ENCODE data around the gene SELENOI. TPM values are rescaled to one million over a fixed set of nuclear protein-coding genes. Genes with fewer than 3 reads are reported as not detected.
"Not testable (repeated sequence)": the region's sequence is repeated elsewhere in the genome, so short reads cannot be mapped to it uniquely, and the experiment has no call there.

The SELENOI gene
- total and polyA plus RNA-seq, 2 experiments from 2014 or later = 8.4 to 67.8 TPM

DNA sequence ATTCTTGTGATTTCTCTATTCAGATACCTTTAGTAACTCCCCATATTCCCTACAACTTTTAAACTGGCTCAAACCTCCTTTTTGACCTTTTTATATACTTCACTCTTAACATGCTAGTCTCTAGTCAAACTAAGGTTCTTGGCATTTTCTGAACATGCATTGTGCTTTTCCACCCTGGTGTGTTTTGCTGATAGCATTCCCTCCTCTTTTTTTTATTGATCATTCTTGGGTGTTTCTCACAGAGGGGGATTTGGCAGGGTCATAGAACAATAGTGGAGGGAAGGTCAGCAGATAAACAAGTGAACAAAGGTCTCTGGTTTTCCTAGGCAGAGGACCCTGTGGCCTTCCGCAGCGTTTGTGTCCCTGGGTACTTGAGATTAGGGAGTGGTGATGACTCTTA, 23.7 kb downstream of the SELENOI start:
- peaks cover 10% of the 10 kb centered on the region for H3K36me3 ChIP-seq (ENCODE audit: insufficient read depth)
- not testable (repeated sequence) for H3K4me3 Mint-ChIP-seq; H3K4me2 ChIP-seq; H3K27me3 Mint-ChIP-seq (ENCODE audit: insufficient read depth, low read depth, poor library complexity); H3F3A ChIP-seq (replicated peaks; ENCODE audit: low read depth); H3K27me3 ChIP-seq (ENCODE audit: insufficient read depth); DNase-seq (ENCODE audit: low spot score); H4K20me1 ChIP-seq (replicated peaks; ENCODE audit: insufficient read depth); H3K4me3 ChIP-seq; H3K4me1 ChIP-seq (ENCODE audit: insufficient read depth); H3K4me1 Mint-ChIP-seq; ATAC-seq; H3K27ac ChIP-seq (ENCODE audit: low read depth); H3K9me2 ChIP-seq (ENCODE audit: insufficient read depth); H3K27ac Mint-ChIP-seq; H3K79me2 ChIP-seq (replicated peaks; ENCODE audit: insufficient read depth); H2AFZ ChIP-seq
- H3K9me3 Mint-ChIP-seq = peaks cover 16% of the 10 kb centered on the region
- peaks cover 61% of the 10 kb centered on the region for H3K36me3 Mint-ChIP-seq (ENCODE audit: low read depth)

DNA sequence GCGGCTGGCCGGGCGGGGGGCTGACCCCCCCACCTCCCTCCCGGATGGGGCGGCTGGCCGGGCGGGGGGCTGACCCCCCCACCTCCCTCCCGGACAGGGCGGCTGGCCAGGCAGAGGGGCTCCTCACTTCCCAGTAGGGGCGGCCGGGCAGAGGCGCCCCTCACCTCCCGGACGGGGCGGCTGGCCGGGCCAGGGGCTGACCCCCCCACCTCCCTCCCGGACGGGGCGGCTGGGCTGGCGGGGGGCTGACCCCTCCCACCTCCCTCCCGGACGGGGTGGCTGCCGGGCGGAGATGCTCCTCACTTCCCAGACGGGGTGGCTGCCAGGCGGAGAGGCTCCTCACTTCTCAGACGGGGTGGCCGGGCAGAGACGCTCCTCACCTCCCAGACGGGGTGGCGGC, 25.0 kb downstream of the SELENOI start:
- not testable (repeated sequence) for ATAC-seq; H3K4me2 ChIP-seq; H2AFZ ChIP-seq; DNase-seq (ENCODE audit: low spot score); H3K79me2 ChIP-seq (replicated peaks; ENCODE audit: insufficient read depth); H4K20me1 ChIP-seq (replicated peaks; ENCODE audit: insufficient read depth); H3F3A ChIP-seq (replicated peaks; ENCODE audit: low read depth); H3K4me1 Mint-ChIP-seq; H3K9me2 ChIP-seq (ENCODE audit: insufficient read depth); H3K4me1 ChIP-seq (ENCODE audit: insufficient read depth); H3K27ac ChIP-seq (ENCODE audit: low read depth); H3K27me3 Mint-ChIP-seq (ENCODE audit: insufficient read depth, low read depth, poor library complexity); H3K4me3 Mint-ChIP-seq; H3K27me3 ChIP-seq (ENCODE audit: insufficient read depth); H3K27ac Mint-ChIP-seq; H3K4me3 ChIP-seq
- H3K36me3 Mint-ChIP-seq (ENCODE audit: low read depth) = peaks cover 67% of the 10 kb centered on the region
- peaks cover 16% of the 10 kb centered on the region for H3K9me3 Mint-ChIP-seq
- peaks cover 18% of the 10 kb centered on the region for H3K36me3 ChIP-seq (ENCODE audit: insufficient read depth)

DNA sequence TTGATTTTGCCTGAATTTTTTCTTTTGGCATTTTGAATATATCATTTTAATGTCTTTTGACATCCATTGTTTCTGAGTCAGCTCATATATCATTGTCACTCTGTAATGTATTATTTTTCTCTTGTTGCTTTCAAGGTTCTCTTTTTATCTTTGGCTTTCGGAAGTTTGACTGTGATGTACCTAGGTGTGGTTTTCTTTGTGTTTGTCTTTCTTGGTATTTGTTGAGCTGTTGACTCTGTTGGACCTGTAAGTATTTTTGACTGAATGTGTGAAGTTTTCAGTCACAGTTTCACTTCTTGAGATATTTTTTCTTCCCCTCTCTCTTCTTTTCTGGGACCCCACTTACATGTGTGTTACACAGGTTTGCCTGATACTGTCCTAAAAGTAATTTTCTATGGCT, 30.9 kb downstream of the SELENOI start:
- H3K9me2 ChIP-seq (ENCODE audit: insufficient read depth) = no peaks in the 10 kb centered on the region
- ATAC-seq (no peak), DNase-seq (ENCODE audit: low spot score) (no peak)
- H3K27me3 Mint-ChIP-seq (ENCODE audit: insufficient read depth, low read depth, poor library complexity) = peaks cover 4% of the 10 kb centered on the region
- peaks cover 7% of the 10 kb centered on the region for H3K9me3 Mint-ChIP-seq
- no peak overlapping the region for H2AFZ ChIP-seq
- H3K27ac Mint-ChIP-seq = no peak overlapping the region
- H3K4me2 ChIP-seq = no peak overlapping the region
- H3K4me3 Mint-ChIP-seq = no peak overlapping the region
- no peaks in the 10 kb centered on the region for H3K27me3 ChIP-seq (ENCODE audit: insufficient read depth)
- H3F3A ChIP-seq (replicated peaks; ENCODE audit: low read depth) = no peaks in the 10 kb centered on the region
- H3K36me3 Mint-ChIP-seq (ENCODE audit: low read depth) = peaks cover 43% of the 10 kb centered on the region
- H3K4me3 ChIP-seq = no peak overlapping the region
- peaks cover 17% of the 10 kb centered on the region for H3K36me3 ChIP-seq (ENCODE audit: insufficient read depth)
- H3K4me1 ChIP-seq (ENCODE audit: insufficient read depth) = no peaks in the 10 kb centered on the region
- TF ChIP-seq STAT1 (IDR thresholded peaks at IDR 0.05; ENCODE audit: unreplicated experiment) (no peak), POLR2AphosphoS5 (IDR thresholded peaks at IDR 0.05; ENCODE audit: low read depth) (no peak), ZNF114 (CRISPR knock-in tag; IDR thresholded peaks at IDR 0.05) (no peak), NANOG (IDR thresholded peaks at IDR 0.05; ENCODE audit: borderline replicate concordance) (no peak)
- H3K27ac ChIP-seq (ENCODE audit: low read depth) = no peak overlapping the region
- peaks cover 9% of the 10 kb centered on the region; the same call in 1 of the 2 replicates for H4K20me1 ChIP-seq (replicated peaks; ENCODE audit: insufficient read depth)
- H3K79me2 ChIP-seq (replicated peaks; ENCODE audit: insufficient read depth) = no peaks in the 10 kb centered on the region; the same call in none of the 2 replicates
- no peaks in the 10 kb centered on the region for H3K4me1 Mint-ChIP-seq

DNA sequence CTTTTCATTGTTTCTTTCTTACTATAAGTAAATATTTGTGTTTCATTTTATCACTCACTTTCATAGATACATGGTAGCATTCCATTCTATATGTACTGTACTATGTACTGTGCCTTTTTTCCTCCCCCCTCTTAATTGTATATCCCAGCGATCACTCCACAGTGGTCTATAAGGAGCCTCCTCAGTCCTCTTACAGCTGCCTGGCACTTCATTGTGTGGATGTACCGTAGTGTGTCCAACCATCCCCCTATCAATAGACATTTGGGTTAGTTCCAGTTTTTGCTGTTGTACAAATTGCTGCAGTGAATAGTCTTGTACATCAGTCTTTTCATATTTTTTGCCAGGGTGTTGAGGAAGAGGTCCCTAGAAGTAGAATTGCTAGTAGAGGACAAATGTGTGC, 34.3 kb downstream of the SELENOI start:
- H3K27me3 Mint-ChIP-seq (ENCODE audit: insufficient read depth, low read depth, poor library complexity) = no peaks in the 10 kb centered on the region
- no peak overlapping the region for H3K27ac ChIP-seq (ENCODE audit: low read depth)
- DNase-seq (ENCODE audit: low spot score) (no peak), ATAC-seq (no peak)
- no peaks in the 10 kb centered on the region for H3K27me3 ChIP-seq (ENCODE audit: insufficient read depth)
- H3K4me3 Mint-ChIP-seq = no peak overlapping the region
- H4K20me1 ChIP-seq (replicated peaks; ENCODE audit: insufficient read depth) = peaks cover 12% of the 10 kb centered on the region; the same call in 1 of the 2 replicates
- H3K36me3 ChIP-seq (ENCODE audit: insufficient read depth) = peaks cover 10% of the 10 kb centered on the region; the same call in 1 of the 2 replicates
- no peaks in the 10 kb centered on the region; the same call in 1 of the 2 replicates for H3K79me2 ChIP-seq (replicated peaks; ENCODE audit: insufficient read depth)
- no peaks in the 10 kb centered on the region for H3K4me1 ChIP-seq (ENCODE audit: insufficient read depth)
- H3K4me2 ChIP-seq = no peak overlapping the region
- H3K4me3 ChIP-seq = no peak overlapping the region
- H3F3A ChIP-seq (replicated peaks; ENCODE audit: low read depth) = no peaks in the 10 kb centered on the region
- no peaks in the 10 kb centered on the region for H3K9me3 Mint-ChIP-seq
- no peak overlapping the region for H2AFZ ChIP-seq
- no peaks in the 10 kb centered on the region for H3K4me1 Mint-ChIP-seq
- no peak overlapping the region for H3K27ac Mint-ChIP-seq
- H3K9me2 ChIP-seq (ENCODE audit: insufficient read depth) = no peaks in the 10 kb centered on the region
- H3K36me3 Mint-ChIP-seq (ENCODE audit: low read depth) = peaks cover 16% of the 10 kb centered on the region; the same call in 2 of the 3 replicates
- TF ChIP-seq, protein P1, sequence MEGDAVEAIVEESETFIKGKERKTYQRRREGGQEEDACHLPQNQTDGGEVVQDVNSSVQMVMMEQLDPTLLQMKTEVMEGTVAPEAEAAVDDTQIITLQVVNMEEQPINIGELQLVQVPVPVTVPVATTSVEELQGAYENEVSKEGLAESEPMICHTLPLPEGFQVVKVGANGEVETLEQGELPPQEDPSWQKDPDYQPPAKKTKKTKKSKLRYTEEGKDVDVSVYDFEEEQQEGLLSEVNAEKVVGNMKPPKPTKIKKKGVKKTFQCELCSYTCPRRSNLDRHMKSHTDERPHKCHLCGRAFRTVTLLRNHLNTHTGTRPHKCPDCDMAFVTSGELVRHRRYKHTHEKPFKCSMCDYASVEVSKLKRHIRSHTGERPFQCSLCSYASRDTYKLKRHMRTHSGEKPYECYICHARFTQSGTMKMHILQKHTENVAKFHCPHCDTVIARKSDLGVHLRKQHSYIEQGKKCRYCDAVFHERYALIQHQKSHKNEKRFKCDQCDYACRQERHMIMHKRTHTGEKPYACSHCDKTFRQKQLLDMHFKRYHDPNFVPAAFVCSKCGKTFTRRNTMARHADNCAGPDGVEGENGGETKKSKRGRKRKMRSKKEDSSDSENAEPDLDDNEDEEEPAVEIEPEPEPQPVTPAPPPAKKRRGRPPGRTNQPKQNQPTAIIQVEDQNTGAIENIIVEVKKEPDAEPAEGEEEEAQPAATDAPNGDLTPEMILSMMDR (conservative IDR thresholded peaks at IDR 0.05; ENCODE audit: low read depth in 2 of 2) = no peak
